OCI-LY1 (cell line): ENCODE results near the gene HOMEZ.

Source experiments
- H2AFZ ChIP-seq: fragments of 200-600 bp; sonication (generic), shearing (Covaris generic); 2 replicates; pipeline ENCODE4 v1.6.0; 2014; ENCODE audit warnings: antibody characterized with exemption, mild to moderate bottlenecking, low read length
- H3F3A ChIP-seq: fragments of 200-600 bp; sonication (generic), shearing (Covaris generic); 2 replicates; pipeline ENCODE4 v1.6.0; 2014; ENCODE audit warnings: mild to moderate bottlenecking, antibody characterized with exemption, low read length, moderate library complexity; ENCODE audit not compliant: insufficient read depth
- H3K27ac ChIP-seq: fragments of 200-600 bp; sonication (generic); 2 replicates; pipeline ENCODE4 v1.5.1; 2014; ENCODE audit warnings: low read length, mixed run types, mild to moderate bottlenecking, low read depth; ENCODE audit not compliant: poor library complexity, severe bottlenecking
- H3K27me3 ChIP-seq: fragments of 200-600 bp; sonication (generic); 2 replicates; pipeline ENCODE4 v1.6.0; 2014; ENCODE audit warnings: antibody characterized with exemption, mild to moderate bottlenecking, low read length, moderate library complexity; ENCODE audit not compliant: insufficient read depth
- H3K36me3 ChIP-seq: fragments of 200-600 bp; sonication (generic); 2 replicates; pipeline ENCODE4 v1.6.1; 2014; ENCODE audit warnings: mild to moderate bottlenecking, antibody characterized with exemption, low read length, moderate library complexity, mixed read lengths; ENCODE audit not compliant: insufficient read depth
- H3K4me1 ChIP-seq: fragments of 200-600 bp; sonication (generic); 2 replicates; pipeline ENCODE4 v1.5.1; 2014; ENCODE audit warnings: mild to moderate bottlenecking, low read length, moderate library complexity; ENCODE audit not compliant: insufficient read depth, severe bottlenecking
- H3K4me2 ChIP-seq: fragments of 200-600 bp; sonication (generic), shearing (Covaris generic); 2 replicates; pipeline ENCODE4 v1.6.1; 2014; ENCODE audit warnings: low read length
- H3K4me3 ChIP-seq: fragments of 200-600 bp; sonication (generic); 2 replicates; pipeline ENCODE4 v1.5.1; 2014; ENCODE audit warnings: low read length, low read depth, mild to moderate bottlenecking, mixed read lengths; ENCODE audit not compliant: poor library complexity, severe bottlenecking
- H3K79me2 ChIP-seq: fragments of 200-600 bp; shearing (Covaris generic); 2 replicates; pipeline ENCODE4 v1.6.1; 2016; ENCODE audit warnings: mixed run types, low read length, mixed read lengths; ENCODE audit not compliant: insufficient read depth
- H3K9ac ChIP-seq: fragments of 200-600 bp; sonication (generic), shearing (Covaris generic); 2 replicates; pipeline ENCODE4 v1.6.1; 2014; ENCODE audit warnings: mild to moderate bottlenecking, low read length, mixed read lengths
- H3K9me2 ChIP-seq: fragments of 200-600 bp; sonication (generic), shearing (Covaris generic); 2 replicates; pipeline ENCODE4 v1.6.1; 2014; ENCODE audit warnings: low read depth, mild to moderate bottlenecking, low read length, mixed read lengths
- H3K9me3 ChIP-seq: fragments of 200-600 bp; shearing (Covaris generic); 2 replicates; pipeline ENCODE4 v1.6.1; 2014; ENCODE audit warnings: low read length, mixed read lengths
- H4K20me1 ChIP-seq: fragments of 200-600 bp; sonication (generic), shearing (Covaris generic); 2 replicates; pipeline ENCODE4 v1.6.0; 2016; ENCODE audit warnings: mild to moderate bottlenecking, low read length; ENCODE audit not compliant: insufficient read depth
- CTCF ChIP-seq: fragments of 200-600 bp; sonication (generic), shearing (Covaris generic); IDR thresholded peaks from 2 replicates; pipeline ENCODE4 v1.5.1; 2017; ENCODE audit warnings: mild to moderate bottlenecking, antibody characterized with exemption, low read length, moderate library complexity, mixed read lengths
- EZH2 ChIP-seq: fragments of 200-600 bp; sonication (generic), shearing (Covaris generic); IDR thresholded peaks from 2 replicates; pipeline ENCODE4 v1.8.0; 2017; ENCODE audit warnings: borderline replicate concordance, mixed run types, mild to moderate bottlenecking, antibody characterized with exemption, low read length, moderate library complexity, mixed read lengths

HOMEZ gene

GRCh38 chr14:23252420-23253333 lies 33.3 kb downstream of the HOMEZ start:
- Histone ChIP-seq H3K79me2 (no peaks in the 10 kb centered on the region), H3K27me3 (no peaks in the 10 kb centered on the region; the same call in 1 of the 2 replicates), H3K9me3 (no peaks in the 10 kb centered on the region), H3K27ac (no peak overlapping the region), H3K4me1 (no peaks in the 10 kb centered on the region), H3K9ac (no peak overlapping the region), H3K36me3 (no peaks in the 10 kb centered on the region), H3K4me3 (no peak overlapping the region), H3K9me2 (no peaks in the 10 kb centered on the region), H2AFZ (no peak overlapping the region), H3F3A (no peaks in the 10 kb centered on the region), H4K20me1 (no peaks in the 10 kb centered on the region), H3K4me2 (no peak overlapping the region)
- no peak for TF ChIP-seq CTCF
- TF ChIP-seq EZH2: no peak

DNA sequence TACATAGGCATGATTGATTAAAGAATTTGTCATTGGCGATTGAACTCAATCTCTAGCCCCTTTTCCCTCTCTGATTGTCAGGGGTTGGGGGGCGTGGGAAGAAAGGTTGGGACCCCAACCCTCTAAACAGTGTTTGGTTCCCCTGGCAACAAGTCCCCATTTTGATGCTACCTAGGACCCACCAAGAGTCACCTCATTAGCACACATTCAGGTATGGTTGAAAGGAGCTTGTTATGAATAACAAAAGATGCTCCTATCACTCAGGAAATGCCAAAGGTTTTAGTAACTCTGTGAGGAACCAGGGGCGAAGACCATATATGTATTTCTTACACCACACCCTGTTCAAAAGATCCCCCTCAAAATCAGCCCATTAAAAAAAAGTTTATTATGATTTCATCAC lies 33.9 kb downstream of the HOMEZ start:
- no peak overlapping the region for H3K27ac ChIP-seq
- no peak overlapping the region for H3K4me3 ChIP-seq
- no peak overlapping the region for H3K9ac ChIP-seq

DNA sequence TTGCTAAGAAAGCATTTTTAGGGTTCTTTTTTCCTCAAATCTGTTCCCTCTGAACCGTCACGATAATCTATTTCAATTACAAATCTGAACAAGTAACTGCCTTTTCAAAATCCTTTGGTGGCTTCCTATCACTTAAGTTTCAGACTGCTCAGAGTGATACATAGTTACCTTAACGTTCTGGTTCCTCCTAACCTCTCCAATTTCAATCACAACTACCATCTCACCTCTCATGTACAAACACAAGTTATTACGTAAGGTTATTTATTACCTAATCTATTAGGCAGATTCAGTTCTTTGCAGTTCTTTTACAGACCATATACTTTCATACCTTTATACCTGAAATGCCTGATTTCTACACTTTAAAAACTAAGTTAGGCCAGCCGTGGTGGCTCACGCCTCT lies 36.1 kb downstream of the HOMEZ start:
- no peak overlapping the region for H3K27ac ChIP-seq
- no peaks in the 10 kb centered on the region for H3K79me2 ChIP-seq
- no peaks in the 10 kb centered on the region for H3K9me2 ChIP-seq
- H3K36me3 ChIP-seq: no peaks in the 10 kb centered on the region
- no peak for TF ChIP-seq CTCF
- TF ChIP-seq EZH2: no peak
- no peaks in the 10 kb centered on the region for H4K20me1 ChIP-seq
- H3K4me3 ChIP-seq: no peak overlapping the region
- H3F3A ChIP-seq: no peaks in the 10 kb centered on the region
- H3K27me3 ChIP-seq: no peaks in the 10 kb centered on the region; the same call in 1 of the 2 replicates
- H3K9me3 ChIP-seq: no peaks in the 10 kb centered on the region
- no peaks in the 10 kb centered on the region for H3K4me1 ChIP-seq
- H2AFZ ChIP-seq: no peak overlapping the region
- no peak overlapping the region for H3K9ac ChIP-seq
- H3K4me2 ChIP-seq: no peak overlapping the region

More for the DNA sequence above, 33.9 kb downstream of the HOMEZ start:
- H3F3A ChIP-seq: no peaks in the 10 kb centered on the region
- H2AFZ ChIP-seq: no peak overlapping the region
- H3K9me2 ChIP-seq: no peaks in the 10 kb centered on the region
- no peak overlapping the region for H3K4me2 ChIP-seq
- no peaks in the 10 kb centered on the region for H4K20me1 ChIP-seq
- H3K4me1 ChIP-seq: no peaks in the 10 kb centered on the region
- H3K36me3 ChIP-seq: no peaks in the 10 kb centered on the region
- H3K27me3 ChIP-seq: no peaks in the 10 kb centered on the region; the same call in 1 of the 2 replicates
- TF ChIP-seq CTCF (no peak), EZH2 (no peak)
- H3K79me2 ChIP-seq: no peaks in the 10 kb centered on the region
- H3K9me3 ChIP-seq: no peaks in the 10 kb centered on the region
